ENCODE data around the gene MTCL1.

The MTCL1 gene

GRCh38 chr18:8766559-8767293 lies 61.4 kb downstream of the MTCL1 start:
- no peak for DNase-seq (ENCODE audit: low read depth in 1 of 2, low spot score in 1 of 2)

GRCh38 chr18:8767340-8767739 lies 62.0 kb downstream of the MTCL1 start:
- DNase-seq (ENCODE audit: low read depth in 1 of 2, low spot score in 1 of 2): no peak

GRCh38 chr18:8769509-8770095 lies 64.2 kb downstream of the MTCL1 start:
- DNase-seq (ENCODE audit: low read depth in 1 of 2, low spot score in 1 of 2): no peak

- no peak for DNase-seq (ENCODE audit: low read depth in 1 of 2, low spot score in 1 of 2)
These were observed 65.3 kb downstream of the MTCL1 start for GRCh38 chr18:8770657-8771056.

- no peak for DNase-seq (ENCODE audit: low read depth in 1 of 2, low spot score in 1 of 2)
These were observed 66.6 kb downstream of the MTCL1 start for GRCh38 chr18:8771930-8772329.

GRCh38 chr18:8773980-8774379 lies 68.6 kb downstream of the MTCL1 start:
- no peak for DNase-seq (ENCODE audit: low read depth in 1 of 2, low spot score in 1 of 2)

GRCh38 chr18:8776013-8776943 lies 70.9 kb downstream of the MTCL1 start:
- no peak for DNase-seq (ENCODE audit: low read depth in 1 of 2, low spot score in 1 of 2)

- DNase-seq (ENCODE audit: low read depth in 1 of 2, low spot score in 1 of 2): no peak
These were observed 72.5 kb downstream of the MTCL1 start for GRCh38 chr18:8777846-8778245.

GRCh38 chr18:8778386-8778785 lies 73.0 kb downstream of the MTCL1 start:
- DNase-seq (ENCODE audit: low read depth in 1 of 2, low spot score in 1 of 2): no peak

- no peak for DNase-seq (ENCODE audit: low read depth in 1 of 2, low spot score in 1 of 2)
These were observed 73.5 kb downstream of the MTCL1 start for GRCh38 chr18:8778824-8779223.

GRCh38 chr18:8779251-8779650 lies 73.9 kb downstream of the MTCL1 start:
- DNase-seq (ENCODE audit: low read depth in 1 of 2, low spot score in 1 of 2): no peak

- DNase-seq (ENCODE audit: low read depth in 1 of 2, low spot score in 1 of 2): no peak
These were observed 74.9 kb downstream of the MTCL1 start for GRCh38 chr18:8780227-8780626.

GRCh38 chr18:8781671-8782070 lies 76.3 kb downstream of the MTCL1 start:
- no peak for DNase-seq (ENCODE audit: low read depth in 1 of 2, low spot score in 1 of 2)

GRCh38 chr18:8783335-8783993 lies 78.1 kb downstream of the MTCL1 start:
- no peak for DNase-seq (ENCODE audit: low read depth in 1 of 2, low spot score in 1 of 2)

GRCh38 chr18:8783994-8784530 lies 78.7 kb downstream of the MTCL1 start:
- no peak for DNase-seq (ENCODE audit: low read depth in 1 of 2, low spot score in 1 of 2)

GRCh38 chr18:8785261-8785660 lies 79.9 kb downstream of the MTCL1 start:
- DNase-seq (ENCODE audit: low read depth in 1 of 2, low spot score in 1 of 2): no peak

GRCh38 chr18:8785855-8786482 lies 80.6 kb downstream of the MTCL1 start:
- no peak for DNase-seq (ENCODE audit: low read depth in 1 of 2, low spot score in 1 of 2)

GRCh38 chr18:8786483-8787370 lies 81.4 kb downstream of the MTCL1 start:
- no peak for DNase-seq (ENCODE audit: low read depth in 1 of 2, low spot score in 1 of 2)

- no peak for DNase-seq (ENCODE audit: low read depth in 1 of 2, low spot score in 1 of 2)
These were observed 82.0 kb downstream of the MTCL1 start for GRCh38 chr18:8787371-8787670.

GRCh38 chr18:8787794-8788193 lies 82.4 kb downstream of the MTCL1 start:
- no peak for DNase-seq (ENCODE audit: low read depth in 1 of 2, low spot score in 1 of 2)

Data from activated T-helper 1 cell treated with anti-CD3 and anti-CD28 coated beads, Interleukin-2, amount 50 U/mL, for 16 hours (primary cell).